B cell (primary cell): Measurements from ENCODE around the gene GGTLC2.

Source experiments
- CTCF ChIP-seq: fragments of 200-600 bp; IDR thresholded peaks from one replicate; pipeline ENCODE4 v1.8.0; 2022; ENCODE audit warnings: antibody characterized with exemption, mild to moderate bottlenecking
- EZH2 ChIP-seq: IDR thresholded peaks from 2 replicates; pipeline ENCODE4 v1.6.1; 2012; ENCODE audit warnings: borderline replicate concordance, low read depth, mild to moderate bottlenecking, moderate library complexity, low read length; ENCODE audit not compliant: insufficient read depth, poor library complexity, severe bottlenecking

GRCh38 chr22:22670076-22670795 is 25.8 kb downstream of the GGTLC2 start:
- TF ChIP-seq EZH2 = no peak
- TF ChIP-seq CTCF = no peak
